Measurements from ENCODE around the gene RXRA.
"Not testable (repeated sequence)": the region's sequence is repeated elsewhere in the genome, so short reads cannot be mapped to it uniquely, and the experiment has no call there.

Gene RXRA

GRCh38 chr9:134294153-134295071, 31.8 kb upstream of the RXRA start:
- DNase-seq: no peak

GRCh38 chr9:134295101-134295745, 31.0 kb upstream of the RXRA start:
- DNase-seq: no peak

GRCh38 chr9:134295746-134296250, 30.5 kb upstream of the RXRA start:
- no peak for DNase-seq

GRCh38 chr9:134296301-134297082, 29.8 kb upstream of the RXRA start:
- DNase-seq: no peak

- DNase-seq: no peak
Measured at GRCh38 chr9:134297083-134297410, 29.2 kb upstream of the RXRA start.

- no peak for DNase-seq
Measured at GRCh38 chr9:134297576-134297975, 28.7 kb upstream of the RXRA start.

GRCh38 chr9:134298000-134298399, 28.3 kb upstream of the RXRA start:
- no peak for DNase-seq

GRCh38 chr9:134299068-134299467, 27.2 kb upstream of the RXRA start:
- no peak for DNase-seq

GRCh38 chr9:134299883-134300282, 26.4 kb upstream of the RXRA start:
- DNase-seq: no peak

- DNase-seq: peak; percentile 27
Measured at GRCh38 chr9:134301387-134302129, 24.7 kb upstream of the RXRA start.

- DNase-seq: no peak
Measured at GRCh38 chr9:134302130-134302817, 24.0 kb upstream of the RXRA start.

- no peak for DNase-seq
Measured at GRCh38 chr9:134303601-134304000, 22.7 kb upstream of the RXRA start.

- DNase-seq: no peak
Measured at GRCh38 chr9:134304261-134304660, 22.0 kb upstream of the RXRA start.

- no peak for DNase-seq
Measured at GRCh38 chr9:134304690-134305089, 21.6 kb upstream of the RXRA start.

GRCh38 chr9:134305533-134305932, 20.7 kb upstream of the RXRA start:
- DNase-seq: no peak

GRCh38 chr9:134306042-134306441, 20.2 kb upstream of the RXRA start:
- not testable (repeated sequence) for DNase-seq

GRCh38 chr9:134306636-134307600, 19.3 kb upstream of the RXRA start:
- DNase-seq: no peak

- DNase-seq: no peak
Measured at GRCh38 chr9:134307674-134308638, 18.3 kb upstream of the RXRA start.

GRCh38 chr9:134308639-134309220, 17.5 kb upstream of the RXRA start:
- DNase-seq: not testable (repeated sequence)

Data from T-helper 9 cell (primary cell).